ENCODE results near the gene SLC6A1. TPM values are rescaled to one million over a fixed set of nuclear protein-coding genes. Genes with fewer than 3 reads are reported as not detected.

The SLC6A1 gene
- total and polyA plus RNA-seq, 2 of the 13 experiments (the other 11 are each of a cell fraction or from before 2014, with no cell fraction given), result not detected

- TF ChIP-seq, protein P1, sequence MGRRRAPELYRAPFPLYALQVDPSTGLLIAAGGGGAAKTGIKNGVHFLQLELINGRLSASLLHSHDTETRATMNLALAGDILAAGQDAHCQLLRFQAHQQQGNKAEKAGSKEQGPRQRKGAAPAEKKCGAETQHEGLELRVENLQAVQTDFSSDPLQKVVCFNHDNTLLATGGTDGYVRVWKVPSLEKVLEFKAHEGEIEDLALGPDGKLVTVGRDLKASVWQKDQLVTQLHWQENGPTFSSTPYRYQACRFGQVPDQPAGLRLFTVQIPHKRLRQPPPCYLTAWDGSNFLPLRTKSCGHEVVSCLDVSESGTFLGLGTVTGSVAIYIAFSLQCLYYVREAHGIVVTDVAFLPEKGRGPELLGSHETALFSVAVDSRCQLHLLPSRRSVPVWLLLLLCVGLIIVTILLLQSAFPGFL (CRISPR knock-in tag; IDR thresholded peaks at IDR 0.05), result no peak
- no peak for TF ChIP-seq RXRB (CRISPR knock-in tag; IDR thresholded peaks at IDR 0.05; ENCODE audit: borderline replicate concordance)
These were observed 81.5 kb downstream of the SLC6A1 start (continued) for GRCh38 chr3:11074011-11074410.

GRCh38 chr3:11074451-11074850 lies 81.9 kb downstream of the SLC6A1 start:
- Histone ChIP-seq H3K79me2 (ENCODE audit: insufficient read depth, low read length) (no peaks in the 10 kb centered on the region), H3K27me3 (ENCODE audit: control insufficient read depth in 1 of 2, insufficient read depth in 2 of 2, low read length in 2 of 2) (peaks cover 0 to 12% of the 10 kb centered on the region in 2 experiments; a peak in 3 of 5 replicates), H3K9ac (ENCODE audit: insufficient read depth, low read depth, low read length) (no peak overlapping the region), H3K36me3 (replicated peaks in 1 of 2; ENCODE audit: control insufficient read depth in 1 of 2, insufficient read depth in 2 of 2, low read length in 2 of 2) (no peaks in the 10 kb centered on the region), H3K4me3 (replicated peaks in 1 of 3; ENCODE audit: insufficient read depth in 1 of 3, low read depth in 2 of 3, low read length in 3 of 3) (no peak overlapping the region), H3K9me3 (ENCODE audit: low read length) (no peaks in the 10 kb centered on the region), H2AFZ (ENCODE audit: low read length) (no peak overlapping the region), H4K20me1 (ENCODE audit: insufficient read depth, low read length) (0 out of 2 replicates have a peak, but pooled peaks cover 3% of the 10 kb centered on the region), H3K4me2 (ENCODE audit: low read depth, low read length) (no peak overlapping the region), H3K4me1 (ENCODE audit: insufficient read depth, low read length) (no peaks in the 10 kb centered on the region), H3K27ac (ENCODE audit: extremely low read length, insufficient read depth, low read length) (no peak overlapping the region)
- ChIA-PET CTCF (ENCODE audit: low intra/inter-chr PET ratio, low total read pairs) (no interaction called here), POLR2A (no interaction called here)
- no peak for FAIRE-seq
- ATAC-seq, result no peak
- intact Hi-C loops (cut with micrococcal nuclease; ENCODE audit: unreplicated experiment), result no loop called here
- no TSS peak for BruUV-seq (replicated peaks)
- no peak for DNase-seq (ENCODE audit: low spot score)
- in situ Hi-C loops (cut with HindIII; ENCODE audit: extremely low pct_ligation_motif_present, low pct_unique_long_range_greater_than_20kb), result no loop called here
- TF ChIP-seq ZSCAN22 (CRISPR knock-in tag; IDR thresholded peaks at IDR 0.05) (no peak), STAG1 (CRISPR knock-in tag; IDR thresholded peaks at IDR 0.05) (no peak), ZUFSP (CRISPR knock-in tag; IDR thresholded peaks at IDR 0.05; ENCODE audit: borderline replicate concordance) (no peak)
- WGBS (ENCODE audit: low lambda C conversion rate), result 2% methylated on average over 3 of the region's 3 CpGs

Measured in HepG2 (cell line).